HG03196 (cell line): ENCODE results near the gene PUS1.
"Not testable (repeated sequence)": the region's sequence is repeated elsewhere in the genome, so short reads cannot be mapped to it uniquely, and the experiment has no call there.

Source experiments
- ATAC-seq: cut with Tn5 transposase; IDR thresholded peaks from one replicate; pipeline ENCODE4 v1.9.1; 2021; ENCODE audit not compliant: unreplicated experiment

PUS1 gene

GRCh38 chr12:131959641-131960589 lies 30.8 kb downstream of the PUS1 start:
- ATAC-seq: no peak

GRCh38 chr12:131960590-131961325 lies 31.7 kb downstream of the PUS1 start:
- not testable (repeated sequence) for ATAC-seq

- not testable (repeated sequence) for ATAC-seq
Measured at GRCh38 chr12:131961328-131961727, 32.3 kb downstream of the PUS1 start.

- ATAC-seq: no peak
Measured at GRCh38 chr12:131962069-131962468, 33.0 kb downstream of the PUS1 start.

- no peak for ATAC-seq
Measured at GRCh38 chr12:131963381-131963780, 34.3 kb downstream of the PUS1 start.

GRCh38 chr12:131965073-131965472 lies 36.0 kb downstream of the PUS1 start:
- no peak for ATAC-seq

- no peak for ATAC-seq
Measured at GRCh38 chr12:131971226-131971625, 42.1 kb downstream of the PUS1 start.

- no peak for ATAC-seq
Measured at GRCh38 chr12:131975228-131975627, 46.2 kb downstream of the PUS1 start.

GRCh38 chr12:131979606-131980005 lies 50.5 kb downstream of the PUS1 start:
- no peak for ATAC-seq

GRCh38 chr12:131980263-131980662 lies 51.2 kb downstream of the PUS1 start:
- no peak for ATAC-seq

GRCh38 chr12:131981388-131981787 lies 52.3 kb downstream of the PUS1 start:
- no peak for ATAC-seq

GRCh38 chr12:131982041-131982440 lies 53.0 kb downstream of the PUS1 start:
- ATAC-seq: no peak

GRCh38 chr12:131983026-131983425 lies 54.0 kb downstream of the PUS1 start:
- ATAC-seq: no peak

- no peak for ATAC-seq
Measured at GRCh38 chr12:131983554-131983953, 54.5 kb downstream of the PUS1 start.

- ATAC-seq: no peak
Measured at GRCh38 chr12:131984334-131984733, 55.3 kb downstream of the PUS1 start.

GRCh38 chr12:131985510-131985875 lies 56.4 kb downstream of the PUS1 start:
- not testable (repeated sequence) for ATAC-seq

- ATAC-seq: no peak
Measured at GRCh38 chr12:131986361-131986760, 57.3 kb downstream of the PUS1 start.

- no peak for ATAC-seq
Measured at GRCh38 chr12:131986910-131987309, 57.8 kb downstream of the PUS1 start.

GRCh38 chr12:131987552-131987951 lies 58.5 kb downstream of the PUS1 start:
- no peak for ATAC-seq

GRCh38 chr12:131988054-131988796 lies 59.1 kb downstream of the PUS1 start:
- no peak for ATAC-seq

GRCh38 chr12:131989021-131989420 lies 59.9 kb downstream of the PUS1 start:
- no peak for ATAC-seq
